GM18858 (cell line): ENCODE results near the gene SUPT3H.
"Not testable (repeated sequence)": the region's sequence is repeated elsewhere in the genome, so short reads cannot be mapped to it uniquely, and the experiment has no call there.

Experiments used
- ATAC-seq: cut with Tn5 transposase; IDR thresholded peaks from one replicate; pipeline ENCODE4 v1.9.1; 2021; ENCODE audit not compliant: unreplicated experiment

The SUPT3H gene

GRCh38 chr6:45073771-45074170 is 304.0 kb downstream of the SUPT3H start:
- ATAC-seq = no peak

- ATAC-seq = no peak
These were observed 305.1 kb downstream of the SUPT3H start for GRCh38 chr6:45072673-45073072.

- no peak for ATAC-seq
These were observed 305.7 kb downstream of the SUPT3H start for GRCh38 chr6:45072016-45072415.

- ATAC-seq = no peak
These were observed 308.6 kb downstream of the SUPT3H start for GRCh38 chr6:45069091-45069490.

GRCh38 chr6:45067446-45067845 is 310.3 kb downstream of the SUPT3H start:
- ATAC-seq = not testable (repeated sequence)

GRCh38 chr6:45062659-45063058 is 315.1 kb downstream of the SUPT3H start:
- not testable (repeated sequence) for ATAC-seq

GRCh38 chr6:45057711-45058110 is 320.0 kb downstream of the SUPT3H start:
- ATAC-seq = no peak

GRCh38 chr6:45054610-45055009 is 323.1 kb downstream of the SUPT3H start:
- ATAC-seq = no peak

- no peak for ATAC-seq
These were observed 325.4 kb downstream of the SUPT3H start for GRCh38 chr6:45052325-45052724.

- no peak for ATAC-seq
These were observed 328.4 kb downstream of the SUPT3H start for GRCh38 chr6:45049188-45049843.

GRCh38 chr6:45047573-45047972 is 330.2 kb downstream of the SUPT3H start:
- no peak for ATAC-seq

GRCh38 chr6:45045253-45045601 is 332.5 kb downstream of the SUPT3H start:
- no peak for ATAC-seq

GRCh38 chr6:45044510-45045252 is 333.1 kb downstream of the SUPT3H start:
- no peak for ATAC-seq

GRCh38 chr6:45044086-45044485 is 333.6 kb downstream of the SUPT3H start:
- no peak for ATAC-seq

- not testable (repeated sequence) for ATAC-seq
These were observed 335.1 kb downstream of the SUPT3H start for GRCh38 chr6:45042673-45043072.

GRCh38 chr6:45038226-45038625 is 339.5 kb downstream of the SUPT3H start:
- ATAC-seq = no peak

GRCh38 chr6:45036103-45036502 is 341.6 kb downstream of the SUPT3H start:
- no peak for ATAC-seq

GRCh38 chr6:45032426-45032825 is 345.3 kb downstream of the SUPT3H start:
- ATAC-seq = no peak

GRCh38 chr6:45031601-45032000 is 346.1 kb downstream of the SUPT3H start:
- ATAC-seq = no peak

GRCh38 chr6:45027126-45027525 is 350.6 kb downstream of the SUPT3H start:
- no peak for ATAC-seq

- ATAC-seq = no peak
These were observed 351.7 kb downstream of the SUPT3H start for GRCh38 chr6:45026003-45026516.

GRCh38 chr6:45024610-45025009 is 353.1 kb downstream of the SUPT3H start:
- ATAC-seq = no peak
